ENCODE measurements around the gene NCBP2L. TPM values are rescaled to one million over a fixed set of nuclear protein-coding genes. Genes with fewer than 3 reads are reported as not detected.

The NCBP2L gene
- total and polyA plus RNA-seq, 9 of the 15 experiments (the other 6 are each of a cell fraction or from before 2014, with no cell fraction given): not detected

DNA sequence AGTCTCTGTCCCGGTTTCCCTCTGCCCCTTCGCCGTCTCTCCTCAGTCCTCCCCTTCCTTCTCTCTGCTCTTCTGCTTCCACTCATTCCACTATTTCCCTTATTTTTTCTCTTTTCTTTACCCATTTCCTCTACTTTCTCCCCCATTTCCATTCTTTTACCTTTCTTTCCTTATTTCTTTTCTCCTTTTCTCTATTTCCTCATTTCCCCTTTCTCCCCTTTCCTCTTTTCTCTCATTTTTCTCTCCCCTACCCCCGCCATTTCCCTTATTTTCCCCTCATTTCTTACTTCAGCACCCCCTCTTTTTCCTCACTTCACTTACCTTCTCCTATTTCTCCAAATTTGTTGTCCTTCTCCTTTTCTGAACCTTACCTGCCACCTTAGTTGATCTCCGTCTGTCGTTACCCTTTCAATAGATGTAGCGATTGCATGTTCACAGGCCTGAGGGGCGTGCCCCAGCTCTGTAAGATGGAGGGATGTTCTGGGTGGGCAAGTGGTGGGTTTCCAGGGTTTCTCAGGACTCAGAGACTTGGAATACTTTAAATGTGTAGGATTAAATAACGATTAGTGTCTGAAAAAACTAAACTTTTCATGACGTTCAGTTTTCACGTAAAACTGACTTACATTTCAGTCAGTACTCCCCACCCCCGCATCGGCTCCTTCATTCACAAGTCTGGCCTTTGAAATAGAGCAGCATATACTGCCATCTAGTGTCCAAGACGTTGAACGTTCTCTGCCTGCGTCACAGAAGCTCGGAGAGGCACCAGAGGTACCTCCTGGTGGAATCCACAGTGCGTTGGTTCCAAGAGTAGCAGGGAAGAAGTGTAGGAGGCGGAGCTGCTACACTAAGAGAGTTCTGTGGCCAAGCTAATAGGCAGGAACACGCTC is 641 bp upstream of the NCBP2L start (continued):
- TF ChIP-seq, protein P1, sequence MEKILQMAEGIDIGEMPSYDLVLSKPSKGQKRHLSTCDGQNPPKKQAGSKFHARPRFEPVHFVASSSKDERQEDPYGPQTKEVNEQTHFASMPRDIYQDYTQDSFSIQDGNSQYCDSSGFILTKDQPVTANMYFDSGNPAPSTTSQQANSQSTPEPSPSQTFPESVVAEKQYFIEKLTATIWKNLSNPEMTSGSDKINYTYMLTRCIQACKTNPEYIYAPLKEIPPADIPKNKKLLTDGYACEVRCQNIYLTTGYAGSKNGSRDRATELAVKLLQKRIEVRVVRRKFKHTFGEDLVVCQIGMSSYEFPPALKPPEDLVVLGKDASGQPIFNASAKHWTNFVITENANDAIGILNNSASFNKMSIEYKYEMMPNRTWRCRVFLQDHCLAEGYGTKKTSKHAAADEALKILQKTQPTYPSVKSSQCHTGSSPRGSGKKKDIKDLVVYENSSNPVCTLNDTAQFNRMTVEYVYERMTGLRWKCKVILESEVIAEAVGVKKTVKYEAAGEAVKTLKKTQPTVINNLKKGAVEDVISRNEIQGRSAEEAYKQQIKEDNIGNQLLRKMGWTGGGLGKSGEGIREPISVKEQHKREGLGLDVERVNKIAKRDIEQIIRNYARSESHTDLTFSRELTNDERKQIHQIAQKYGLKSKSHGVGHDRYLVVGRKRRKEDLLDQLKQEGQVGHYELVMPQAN (IDR thresholded peaks at IDR 0.05; ENCODE audit: borderline replicate concordance): 0 out of 2 replicates have a peak, but pooled peaks have one; percentile 43
- TF ChIP-seq ADNP (tag; IDR thresholded peaks at IDR 0.05) (no peak), E2F3 (CRISPR knock-in tag; IDR thresholded peaks at IDR 0.05) (no peak), SETDB1 (IDR thresholded peaks at IDR 0.05; ENCODE audit: low read length) (no peak), HDAC1 (IDR thresholded peaks at IDR 0.05) (0 out of 4 replicates have a peak, but pooled peaks of 1 of the 2 experiments have one; percentile 22), DDX20 (tag; IDR thresholded peaks at IDR 0.05; ENCODE audit: low read depth) (no peak), ZNF695 (CRISPR knock-in tag; IDR thresholded peaks at IDR 0.05) (no peak), ZNF134 (CRISPR knock-in tag; conservative IDR thresholded peaks at IDR 0.05) (no peak), ELF4 (CRISPR knock-in tag; IDR thresholded peaks at IDR 0.05) (peak; percentile 45; the same call in 1 of the 2 replicates), GTF2E2 (tag; IDR thresholded peaks at IDR 0.05) (no peak), ZNF436 (CRISPR knock-in tag; IDR thresholded peaks at IDR 0.05) (no peak), TAF1 (IDR thresholded peaks at IDR 0.05; ENCODE audit: control insufficient read depth, extremely low read depth, insufficient read depth, low read length, severe bottlenecking) (no peak)
- TF ChIP-seq, protein P2, sequence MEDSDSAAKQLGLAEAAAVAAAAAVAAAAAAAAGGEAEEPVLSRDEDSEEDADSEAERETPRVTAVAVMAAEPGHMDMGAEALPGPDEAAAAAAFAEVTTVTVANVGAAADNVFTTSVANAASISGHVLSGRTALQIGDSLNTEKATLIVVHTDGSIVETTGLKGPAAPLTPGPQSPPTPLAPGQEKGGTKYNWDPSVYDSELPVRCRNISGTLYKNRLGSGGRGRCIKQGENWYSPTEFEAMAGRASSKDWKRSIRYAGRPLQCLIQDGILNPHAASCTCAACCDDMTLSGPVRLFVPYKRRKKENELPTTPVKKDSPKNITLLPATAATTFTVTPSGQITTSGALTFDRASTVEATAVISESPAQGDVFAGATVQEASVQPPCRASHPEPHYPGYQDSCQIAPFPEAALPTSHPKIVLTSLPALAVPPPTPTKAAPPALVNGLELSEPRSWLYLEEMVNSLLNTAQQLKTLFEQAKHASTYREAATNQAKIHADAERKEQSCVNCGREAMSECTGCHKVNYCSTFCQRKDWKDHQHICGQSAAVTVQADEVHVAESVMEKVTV (CRISPR knock-in tag; IDR thresholded peaks at IDR 0.05): peak; percentile 74
- TF ChIP-seq, protein P3, sequence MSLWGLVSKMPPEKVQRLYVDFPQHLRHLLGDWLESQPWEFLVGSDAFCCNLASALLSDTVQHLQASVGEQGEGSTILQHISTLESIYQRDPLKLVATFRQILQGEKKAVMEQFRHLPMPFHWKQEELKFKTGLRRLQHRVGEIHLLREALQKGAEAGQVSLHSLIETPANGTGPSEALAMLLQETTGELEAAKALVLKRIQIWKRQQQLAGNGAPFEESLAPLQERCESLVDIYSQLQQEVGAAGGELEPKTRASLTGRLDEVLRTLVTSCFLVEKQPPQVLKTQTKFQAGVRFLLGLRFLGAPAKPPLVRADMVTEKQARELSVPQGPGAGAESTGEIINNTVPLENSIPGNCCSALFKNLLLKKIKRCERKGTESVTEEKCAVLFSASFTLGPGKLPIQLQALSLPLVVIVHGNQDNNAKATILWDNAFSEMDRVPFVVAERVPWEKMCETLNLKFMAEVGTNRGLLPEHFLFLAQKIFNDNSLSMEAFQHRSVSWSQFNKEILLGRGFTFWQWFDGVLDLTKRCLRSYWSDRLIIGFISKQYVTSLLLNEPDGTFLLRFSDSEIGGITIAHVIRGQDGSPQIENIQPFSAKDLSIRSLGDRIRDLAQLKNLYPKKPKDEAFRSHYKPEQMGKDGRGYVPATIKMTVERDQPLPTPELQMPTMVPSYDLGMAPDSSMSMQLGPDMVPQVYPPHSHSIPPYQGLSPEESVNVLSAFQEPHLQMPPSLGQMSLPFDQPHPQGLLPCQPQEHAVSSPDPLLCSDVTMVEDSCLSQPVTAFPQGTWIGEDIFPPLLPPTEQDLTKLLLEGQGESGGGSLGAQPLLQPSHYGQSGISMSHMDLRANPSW (CRISPR knock-in tag; IDR thresholded peaks at IDR 0.05): no peak
